Psoas muscle (tissue), 8 donors: ENCODE results near the gene DISP3. TPM values are rescaled to one million over a fixed set of nuclear protein-coding genes. Genes with fewer than 3 reads are reported as not detected.

Experiments
- ATAC-seq, 4 donors: fragments of 200-7000 bp; cut with Tn5 transposase; one replicate each; pipeline ENCODE4 v1.9.1; 2020; ENCODE audit warnings: moderate library complexity in 3 of 4, mild to moderate bottlenecking in 2 of 4
- DNase-seq, 2 donors: peaks; one replicate each; pipeline ENCODE4 v3.0.0-alpha.2; 2020
- H3K27ac ChIP-seq: fragments of 200-600 bp; one replicate; pipeline ENCODE4 v1.8.0; 2022
- H3K27me3 ChIP-seq, 3 donors: fragments of 200-600 bp in 1 of 3; one replicate each; pipeline versions ENCODE4 v1.6.1 to v1.8.0; 2013 to 2022; ENCODE audit warnings: low read length in 2 of 3, mild to moderate bottlenecking in 2 of 3, moderate library complexity in 1 of 3; ENCODE audit not compliant: insufficient read depth in 3 of 3
- H3K36me3 ChIP-seq, 2 donors: fragments of 200-600 bp in 1 of 2; one replicate each; pipeline versions ENCODE4 v1.6.1 to v1.8.0; 2013 to 2022; ENCODE audit warnings: low read depth in 1 of 2, mild to moderate bottlenecking in 1 of 2, moderate library complexity in 1 of 2; ENCODE audit not compliant: insufficient read depth in 1 of 2
- H3K4me1 ChIP-seq: fragments of 200-600 bp; one replicate; pipeline ENCODE4 v1.8.0; 2022
- H3K4me3 ChIP-seq: fragments of 200-600 bp; one replicate; pipeline ENCODE4 v1.8.0; 2022; ENCODE audit warnings: mild to moderate bottlenecking
- H3K9me3 ChIP-seq: fragments of 200-600 bp; one replicate; pipeline ENCODE4 v1.8.0; 2022
- CTCF ChIP-seq: fragments of 200-600 bp; IDR thresholded peaks from one replicate; pipeline ENCODE4 v1.8.0; 2022; ENCODE audit warnings: antibody characterized with exemption
- WGBS, 3 donors: extraction: QIAGEN DNeasy Blood & Tissue Kit; methylation state at CpG; one replicate each; pipeline versions ENCODE4 v1.1.6 to v1.1.7; 2013; 5-methylcytosine and 5-hydroxymethylcytosine counted together
- intact Hi-C, 2 donors: fragments of 100-400 bp; cut with DNase I; formaldehyde crosslinking; loops; one replicate each; pipeline versions ENCODE4 v1.11.0 to v1.14.2; 2022
- polyA plus RNA-seq, 3 donors: library from polyadenylated mRNA; stranded (reverse); fragments of 200-250 nt; gene quantifications; one replicate each; pipeline ENCODE4 v1.2.3, GENCODE V29; 2013
- total RNA-seq, 4 donors: library from RNA; stranded (reverse); fragmentation: NEBNext Ultra II Directional in 2 of 4; extraction: Animal tissue kit (Norgen Biotek cat#: 25700) in 2 of 4; gene quantifications; one replicate each; pipeline versions ENCODE4 v1.2.1 to v1.2.4, GENCODE V29; 2021 to 2023
- donor health status: healthy with polysubstance abuse.
- donor health status: DM: no; HTN: no; CAD: no; lungs with moderate emphysema.
- donor health status: Bipolar disorder and iron deficiency.
- donor health status: healthy.
- donor health status: DM: yes; HTN: yes; CAD: no.
- donor health status: DM: no; HTN: no; CAD: no.
- donor health status: DM: no; HTN: no; CAD: no.
- donor health status: DM: yes; HTN: yes; CAD: no.

The DISP3 gene
- total and polyA plus RNA-seq, 7 donors = 0.01 to 0.04 (median 0.02) TPM; not detected in 3

DNA sequence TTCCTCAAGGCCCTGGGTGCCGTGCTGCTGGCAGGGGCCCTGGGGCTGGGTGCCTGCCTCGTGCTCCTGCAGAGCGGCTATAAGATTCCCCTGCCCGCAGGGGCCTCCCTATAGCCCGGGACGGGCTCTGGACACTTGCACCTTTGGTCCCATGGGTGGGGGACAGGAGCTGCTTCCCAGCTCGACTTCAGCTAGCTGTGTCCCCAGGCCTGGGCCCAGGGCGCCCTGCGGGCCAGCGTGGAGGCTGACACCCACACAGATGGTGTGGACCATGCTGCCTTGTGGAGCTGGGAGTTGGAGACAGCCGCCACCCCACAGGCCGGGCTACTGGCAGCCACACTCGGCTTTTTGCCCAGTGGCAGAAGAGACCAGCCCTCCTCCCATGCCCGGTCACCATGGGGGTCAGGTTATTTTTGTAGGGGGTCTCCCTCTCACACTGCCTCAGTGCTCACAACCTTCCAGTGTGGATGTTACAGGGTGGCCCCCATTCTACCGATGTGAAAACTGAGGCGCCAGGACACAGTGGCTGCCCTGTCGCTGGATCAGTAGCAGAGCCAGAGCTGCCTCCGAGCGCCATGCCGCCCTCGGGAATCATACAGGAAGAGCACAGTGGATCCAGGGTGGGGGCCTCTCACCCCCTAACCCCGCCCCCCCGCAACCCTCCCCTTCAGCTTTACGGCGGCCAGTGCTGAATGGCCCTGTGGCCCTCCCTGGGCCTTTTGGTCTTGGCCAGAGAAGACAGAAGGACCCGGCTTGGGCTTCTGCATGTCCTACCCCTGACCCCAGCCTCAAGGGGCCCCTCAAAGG, 57.8 kb downstream of the DISP3 start:
- Histone ChIP-seq H3K4me3 (no peak overlapping the region), H3K27me3 (peaks cover 0 to 53% (median 14%) of the 10 kb centered on the region in 3 donors), H3K9me3 (no peaks in the 10 kb centered on the region), H3K27ac (no peak overlapping the region), H3K4me1 (no peaks in the 10 kb centered on the region), H3K36me3 (no peaks in the 10 kb centered on the region)
- intact Hi-C loops = no loop called here
- DNase-seq = no peak
- 70 to 71% (median 71%) methylated on average over 26 of the region's 26 CpGs for WGBS, 3 donors
- TF ChIP-seq CTCF = no peak
- no peak for ATAC-seq

- H3K27ac ChIP-seq = no peak overlapping the region
Measured at GRCh38 chr1:11537380-11537764, 58.4 kb downstream of the DISP3 start.

DNA sequence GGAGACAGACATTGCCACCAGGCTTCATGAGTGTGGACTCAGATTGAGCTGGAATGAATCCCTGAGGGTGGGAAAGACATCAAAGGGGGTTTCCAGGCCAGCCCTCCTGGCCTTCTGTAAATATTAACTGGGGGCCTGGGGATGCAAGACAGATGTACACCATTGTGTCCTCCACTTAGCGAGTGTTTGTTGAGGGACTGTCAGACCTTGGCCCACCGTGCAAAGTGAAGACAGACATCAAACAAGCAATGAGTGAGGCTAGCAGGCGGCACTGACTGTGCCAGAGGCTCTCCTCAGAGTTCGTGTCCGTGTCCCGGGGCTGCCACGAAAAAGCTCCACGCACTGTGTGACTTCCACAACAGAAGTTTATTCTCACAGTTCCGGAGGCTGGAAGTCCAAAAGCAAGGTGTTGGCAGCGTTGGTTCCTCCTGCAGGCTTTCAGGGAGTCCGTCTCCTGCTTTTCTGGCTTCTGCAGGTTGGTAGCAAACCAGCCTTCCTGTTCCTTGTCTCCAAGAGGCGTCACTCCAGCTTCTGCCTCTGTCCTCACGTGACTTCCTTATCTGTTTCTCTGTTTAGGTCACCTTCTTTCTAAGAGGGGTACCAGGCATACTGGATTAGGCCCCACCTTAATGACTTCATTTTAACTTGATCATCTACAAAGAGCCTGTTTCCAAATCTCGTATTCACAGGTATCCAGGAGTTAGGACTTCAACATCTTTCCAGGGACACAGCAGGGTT, 59.1 kb downstream of the DISP3 start:
- Histone ChIP-seq H3K36me3 (no peaks in the 10 kb centered on the region), H3K4me1 (no peaks in the 10 kb centered on the region), H3K27ac (no peak overlapping the region), H3K27me3 (peaks cover 0 to 65% (median 14%) of the 10 kb centered on the region in 3 donors), H3K4me3 (no peak overlapping the region), H3K9me3 (no peaks in the 10 kb centered on the region)
- no peak for DNase-seq
- intact Hi-C loops = no loop called here
- ATAC-seq = no peak
- WGBS, 3 donors = 83 to 84% (median 84%) methylated on average over 14 of the region's 14 CpGs
- TF ChIP-seq CTCF = no peak

More at GRCh38 chr1:11537380-11537764, 58.4 kb downstream of the DISP3 start:
- ATAC-seq = no peak
- H3K4me1 ChIP-seq = no peaks in the 10 kb centered on the region
- H3K4me3 ChIP-seq = no peak overlapping the region
- intact Hi-C loops = no loop called here
- H3K27me3 ChIP-seq = peaks cover 0 to 59% (median 14%) of the 10 kb centered on the region in 3 donors
- no peak for DNase-seq
- H3K9me3 ChIP-seq = no peaks in the 10 kb centered on the region
- no peaks in the 10 kb centered on the region for H3K36me3 ChIP-seq
- 57 to 65% (median 57%) methylated on average over 9 of the region's 9 CpGs for WGBS, 3 donors
- TF ChIP-seq CTCF = no peak

GRCh38 chr1:11538886-11539285, 59.9 kb downstream of the DISP3 start:
- WGBS, 3 donors = 59 to 66% (median 62%) methylated on average over 9 of the region's 9 CpGs
- intact Hi-C loops = no loop called here
- Histone ChIP-seq H3K27ac (no peak overlapping the region), H3K4me3 (no peak overlapping the region), H3K9me3 (no peaks in the 10 kb centered on the region), H3K4me1 (no peaks in the 10 kb centered on the region), H3K27me3 (peaks cover 0 to 70% (median 14%) of the 10 kb centered on the region in 3 donors), H3K36me3 (no peaks in the 10 kb centered on the region)
- ATAC-seq (no peak), DNase-seq (no peak)
- TF ChIP-seq CTCF = no peak
